ENCODE measurements around the gene MYRFL. TPM values are rescaled to one million over a fixed set of nuclear protein-coding genes. Genes with fewer than 3 reads are reported as not detected.

MYRFL gene
- total RNA-seq, 2 experiments from 2014 or later, result not detected

DNA sequence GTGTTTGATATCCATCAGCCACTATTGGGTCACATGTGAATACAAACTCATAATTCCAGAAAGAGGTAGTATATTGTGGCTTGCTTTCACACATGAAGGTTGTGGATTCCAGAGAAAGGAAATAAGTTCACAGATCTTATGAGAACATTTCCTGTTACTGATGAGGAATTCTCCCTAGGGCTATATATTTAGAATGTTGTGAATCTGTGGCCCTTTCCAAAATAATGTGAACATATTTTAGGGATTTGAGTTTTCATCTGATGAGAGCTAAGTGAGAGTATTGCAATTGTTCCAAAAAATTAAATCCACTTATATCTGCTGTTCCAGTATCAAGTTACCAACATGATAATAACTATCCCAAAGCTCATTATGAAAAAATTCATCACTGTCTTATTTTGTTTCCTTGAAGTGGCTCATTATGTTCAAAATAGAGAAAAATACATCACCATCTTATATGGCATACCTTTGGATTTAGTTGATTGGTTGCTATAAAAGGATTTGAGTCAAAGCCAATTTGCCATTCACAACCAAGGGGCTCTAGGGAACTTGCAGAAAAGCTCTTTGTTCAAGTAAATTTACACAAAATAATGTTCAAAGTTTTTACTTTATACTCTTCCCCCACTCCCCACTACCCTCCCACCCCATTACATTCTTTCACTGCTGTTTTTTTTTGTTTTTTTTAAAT is 76.3 kb downstream of the MYRFL start:
- DNase-seq (no peak), ATAC-seq (no peak)
- POLR2A ChIA-PET, result no interaction called here
- H3K4me3 Mint-ChIP-seq, result no peak overlapping the region
- H3K27ac Mint-ChIP-seq, result no peak overlapping the region
- CTCF ChIA-PET, result interaction anchor here (1.1 to 4.2 kb wide), 27 partner anchors 7 to 829 kb away, joined by 3 to 45 read pairs (median 6); no protein-coding TSS in a partner anchor
- H3K36me3 Mint-ChIP-seq (ENCODE audit: low read depth), result no peaks in the 10 kb centered on the region
- intact Hi-C loops (cut with micrococcal nuclease), result loop anchor here (2.0 kb wide), 1 partner anchor 675 kb away; no protein-coding TSS in a partner anchor
- no peaks in the 10 kb centered on the region for H3K9me3 Mint-ChIP-seq
- no peak for TF ChIP-seq CTCF (IDR thresholded peaks at IDR 0.05)
- no peaks in the 10 kb centered on the region for H3K4me1 Mint-ChIP-seq (ENCODE audit: low read depth)
- H3K27me3 Mint-ChIP-seq, result peaks cover 1% of the 10 kb centered on the region

- no peak for TF ChIP-seq CTCF (IDR thresholded peaks at IDR 0.05)
- ChIA-PET CTCF (interaction anchor here (0.8 to 2.0 kb wide), 4 partner anchors 16 to 674 kb away, joined by 3 to 13 read pairs (median 4); no protein-coding TSS in a partner anchor), POLR2A (interaction anchor here (0.8 kb wide), 1 partner anchor 710 kb away, joined by 3 read pairs; no protein-coding TSS in a partner anchor)
- Mint-ChIP-seq H3K27me3 (peaks cover 1% of the 10 kb centered on the region), H3K27ac (no peak overlapping the region), H3K4me3 (no peak overlapping the region), H3K36me3 (ENCODE audit: low read depth) (no peaks in the 10 kb centered on the region), H3K9me3 (no peaks in the 10 kb centered on the region), H3K4me1 (ENCODE audit: low read depth) (no peaks in the 10 kb centered on the region)
- DNase-seq (no peak), ATAC-seq (no peak)
- intact Hi-C loops (cut with micrococcal nuclease), result no loop called here
These were observed 78.5 kb downstream of the MYRFL start for GRCh38 chr12:69903548-69903947.

- ATAC-seq (no peak), DNase-seq (no peak)
- Mint-ChIP-seq H3K27me3 (peaks cover 1% of the 10 kb centered on the region), H3K4me3 (no peak overlapping the region), H3K27ac (no peak overlapping the region), H3K36me3 (ENCODE audit: low read depth) (no peaks in the 10 kb centered on the region), H3K4me1 (ENCODE audit: low read depth) (no peaks in the 10 kb centered on the region), H3K9me3 (no peaks in the 10 kb centered on the region)
- POLR2A ChIA-PET, result no interaction called here
- intact Hi-C loops (cut with micrococcal nuclease), result no loop called here
- no peak for TF ChIP-seq CTCF (IDR thresholded peaks at IDR 0.05)
- CTCF ChIA-PET, result interaction anchor here (0.7 to 2.0 kb wide), 6 partner anchors 15 to 825 kb away, joined by 3 to 13 read pairs (median 3); no protein-coding TSS in a partner anchor
These were observed 79.8 kb downstream of the MYRFL start for GRCh38 chr12:69904777-69905176.

GRCh38 chr12:69905801-69906200 is 80.8 kb downstream of the MYRFL start:
- DNase-seq (no peak), ATAC-seq (no peak)
- Mint-ChIP-seq H3K27me3 (no peaks in the 10 kb centered on the region), H3K9me3 (no peaks in the 10 kb centered on the region), H3K27ac (no peak overlapping the region), H3K4me1 (ENCODE audit: low read depth) (no peaks in the 10 kb centered on the region), H3K36me3 (ENCODE audit: low read depth) (no peaks in the 10 kb centered on the region), H3K4me3 (no peak overlapping the region)
- intact Hi-C loops (cut with micrococcal nuclease), result no loop called here
- TF ChIP-seq CTCF (IDR thresholded peaks at IDR 0.05), result no peak
- ChIA-PET CTCF (interaction anchor here (2.0 to 2.2 kb wide), 2 partner anchors 27 to 671 kb away, joined by 6 to 13 read pairs; no protein-coding TSS in a partner anchor), POLR2A (no interaction called here)
